OCI-LY7 (cell line): ENCODE results near the gene IL1RL2.

Experiments used
- CTCF ChIP-seq: fragments of 200-600 bp; sonication (generic); conservative IDR thresholded peaks from 2 replicates; pipeline ENCODE4 v1.5.1; 2014; ENCODE audit warnings: mild to moderate bottlenecking, antibody characterized with exemption, low read length, moderate library complexity, mixed read lengths
- EZH2phosphoT487 ChIP-seq: fragments of 200-600 bp; sonication (generic); IDR thresholded peaks from 2 replicates; pipeline ENCODE4 v1.6.1; 2018; ENCODE audit warnings: low read depth, borderline replicate concordance, mild to moderate bottlenecking, mixed run types, antibody characterized with exemption, low read length, moderate library complexity, mixed read lengths

GRCh38 chr2:102253140-102253752 lies 66.4 kb downstream of the IL1RL2 start:
- TF ChIP-seq CTCF = no peak
- no peak for TF ChIP-seq EZH2phosphoT487
